Muscle of arm (tissue), 12 donors: ENCODE data around the gene GPR162. TPM values are rescaled to one million over a fixed set of nuclear protein-coding genes. Genes with fewer than 3 reads are reported as not detected.
A peak's percentile ranks its signal among the peaks of the same experiment; 100 is the strongest.

ENCODE experiments used
- DNase-seq: peaks from one replicate; pipeline ENCODE4 v3.0.0-alpha.2; 2013
- polyA plus RNA-seq, 12 donors: library from polyadenylated mRNA; unstranded; fragments of 120-200 nt; gene quantifications; one replicate each; pipeline ENCODE4 v1.2.1, GENCODE V29; 2013; ENCODE audit not compliant: insufficient read length in 12 of 12

GPR162 gene
- polyA plus RNA-seq, 12 donors = 11.1 to 18.6 (median 16.0) TPM; not detected in 1

DNA sequence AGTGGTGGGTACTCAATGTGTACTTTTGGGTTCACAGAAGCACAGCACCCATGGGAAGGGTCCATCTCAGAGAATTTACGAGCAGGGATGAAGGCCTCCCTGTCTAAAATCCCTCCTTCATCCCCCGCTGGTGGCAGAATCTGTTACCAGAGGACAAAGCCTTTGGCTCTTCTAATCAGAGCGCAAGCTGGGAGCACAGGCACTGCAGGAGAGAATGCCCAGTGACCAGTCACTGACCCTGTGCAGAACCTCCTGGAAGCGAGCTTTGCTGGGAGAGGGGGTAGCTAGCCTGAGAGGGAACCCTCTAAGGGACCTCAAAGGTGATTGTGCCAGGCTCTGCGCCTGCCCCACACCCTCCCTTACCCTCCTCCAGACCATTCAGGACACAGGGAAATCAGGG, 1.5 kb upstream of the GPR162 start:
- DNase-seq = no peak

DNA sequence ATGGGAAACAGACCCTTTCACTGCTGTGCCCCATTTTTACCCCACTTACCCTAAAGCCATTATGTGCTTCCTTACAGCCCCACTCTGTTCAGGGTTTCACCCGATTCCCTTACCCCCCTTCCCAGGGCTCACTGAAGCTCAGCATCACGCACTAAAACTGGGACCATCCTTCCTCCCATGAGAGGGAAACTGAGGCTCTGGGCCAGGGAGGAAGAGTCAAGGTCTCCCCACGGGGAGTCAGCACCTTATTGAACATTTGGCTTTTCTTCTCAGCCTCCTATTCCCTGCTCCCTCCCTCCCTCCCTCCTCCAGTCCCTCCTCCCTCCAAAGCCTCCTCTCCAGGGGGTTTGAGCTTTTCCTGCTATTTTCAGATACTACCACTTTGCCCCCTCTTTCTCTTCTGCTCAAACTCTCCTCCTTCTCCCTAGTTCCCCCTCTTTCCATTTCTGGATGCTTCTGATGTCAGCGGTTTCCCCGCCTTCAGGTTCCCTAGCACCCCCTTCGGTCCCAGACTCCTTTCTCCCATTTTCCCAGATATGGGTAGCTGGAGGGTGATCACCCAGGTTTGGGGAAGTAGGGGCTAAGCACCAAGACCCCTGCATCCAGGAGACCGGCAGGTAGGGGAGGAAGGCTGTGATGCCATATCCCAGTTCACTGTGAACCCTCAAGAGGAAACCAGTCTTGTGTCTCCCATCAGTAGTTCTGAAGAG, 960 bp downstream of the GPR162 start:
- DNase-seq = no peak

DNA sequence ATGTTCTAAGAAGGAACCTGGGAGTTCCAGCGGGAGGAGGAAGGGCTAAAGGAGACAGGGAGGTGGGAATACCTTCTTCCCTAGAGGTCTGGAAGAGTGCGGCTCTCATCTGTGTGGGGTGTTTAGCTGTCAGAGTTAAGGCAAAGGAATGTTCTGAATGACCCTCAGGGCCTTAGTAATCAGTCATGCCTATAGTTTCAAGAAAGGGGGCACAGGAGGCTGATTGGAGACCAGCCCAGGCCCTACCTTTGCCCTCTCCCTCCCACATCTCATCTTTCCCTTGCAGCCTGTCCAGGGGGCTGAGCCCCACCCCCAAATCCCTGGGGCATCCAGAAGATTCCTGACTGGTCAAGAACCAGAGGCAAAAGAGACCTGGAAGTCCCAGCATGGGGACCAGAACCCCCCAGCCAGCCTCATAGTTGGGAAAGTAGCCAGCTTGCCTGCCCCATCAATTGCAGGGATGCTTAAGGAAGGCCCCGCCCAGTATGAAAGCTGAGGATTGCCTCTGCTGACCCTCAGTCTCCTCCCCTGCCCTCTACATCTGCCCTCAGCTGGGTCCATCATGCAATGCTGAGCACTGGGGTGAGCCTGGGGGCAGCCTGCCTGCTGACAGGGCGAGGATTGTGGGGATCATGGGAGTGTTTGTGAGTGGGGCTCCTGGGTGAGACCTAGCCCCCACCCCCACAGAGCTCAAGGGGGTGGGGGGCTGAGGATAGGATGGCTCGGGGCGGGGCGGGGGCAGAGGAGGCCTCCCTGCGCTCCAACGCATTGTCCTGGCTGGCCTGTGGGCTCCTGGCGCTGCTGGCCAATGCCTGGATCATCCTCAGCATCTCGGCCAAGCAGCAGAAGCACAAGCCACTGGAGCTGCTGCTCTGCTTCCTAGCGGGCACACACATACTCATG, 1.8 kb downstream of the GPR162 start:
- no peak for DNase-seq

DNA sequence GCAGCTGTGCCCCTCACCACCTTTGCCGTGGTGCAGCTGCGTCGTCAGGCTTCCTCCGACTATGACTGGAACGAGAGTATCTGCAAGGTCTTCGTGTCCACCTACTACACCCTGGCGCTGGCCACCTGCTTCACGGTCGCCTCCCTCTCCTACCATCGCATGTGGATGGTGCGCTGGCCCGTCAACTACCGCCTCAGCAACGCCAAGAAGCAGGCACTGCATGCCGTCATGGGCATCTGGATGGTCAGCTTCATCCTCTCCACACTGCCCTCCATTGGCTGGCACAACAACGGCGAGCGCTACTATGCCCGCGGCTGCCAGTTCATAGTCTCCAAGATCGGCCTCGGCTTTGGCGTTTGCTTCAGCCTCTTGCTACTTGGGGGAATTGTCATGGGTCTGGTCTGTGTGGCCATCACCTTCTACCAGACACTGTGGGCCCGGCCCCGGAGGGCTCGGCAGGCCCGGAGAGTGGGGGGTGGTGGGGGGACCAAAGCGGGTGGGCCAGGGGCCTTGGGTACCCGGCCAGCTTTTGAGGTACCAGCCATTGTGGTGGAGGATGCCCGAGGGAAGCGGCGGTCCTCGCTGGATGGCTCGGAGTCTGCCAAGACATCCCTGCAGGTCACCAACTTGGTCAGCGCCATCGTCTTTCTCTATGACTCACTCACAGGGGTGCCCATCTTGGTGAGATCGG, 2.6 kb downstream of the GPR162 start:
- DNase-seq = no peak

DNA sequence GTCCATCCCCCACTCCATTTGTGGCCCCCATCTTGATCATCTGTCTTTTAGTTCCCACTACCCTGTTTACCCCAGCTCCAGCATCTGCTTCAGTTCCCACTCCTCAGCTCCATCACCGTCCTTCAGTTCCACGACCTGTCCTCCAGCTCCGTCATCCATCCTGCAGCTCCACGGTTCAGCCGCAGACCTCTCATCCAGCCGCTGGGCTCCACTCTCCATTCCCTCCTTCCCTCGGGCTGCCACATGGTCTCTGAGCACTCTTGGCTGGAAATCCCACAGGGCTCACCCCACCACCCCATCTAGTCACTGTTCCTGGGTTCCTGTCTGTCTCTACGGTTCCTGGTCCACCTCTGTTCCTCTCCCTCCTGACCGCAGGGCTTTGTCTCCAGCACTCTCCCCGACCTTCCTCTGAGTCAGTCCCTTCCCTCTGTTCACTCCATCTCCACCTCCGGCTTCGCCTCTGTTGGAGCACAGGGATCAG, 3.3 kb downstream of the GPR162 start:
- no peak for DNase-seq

DNA sequence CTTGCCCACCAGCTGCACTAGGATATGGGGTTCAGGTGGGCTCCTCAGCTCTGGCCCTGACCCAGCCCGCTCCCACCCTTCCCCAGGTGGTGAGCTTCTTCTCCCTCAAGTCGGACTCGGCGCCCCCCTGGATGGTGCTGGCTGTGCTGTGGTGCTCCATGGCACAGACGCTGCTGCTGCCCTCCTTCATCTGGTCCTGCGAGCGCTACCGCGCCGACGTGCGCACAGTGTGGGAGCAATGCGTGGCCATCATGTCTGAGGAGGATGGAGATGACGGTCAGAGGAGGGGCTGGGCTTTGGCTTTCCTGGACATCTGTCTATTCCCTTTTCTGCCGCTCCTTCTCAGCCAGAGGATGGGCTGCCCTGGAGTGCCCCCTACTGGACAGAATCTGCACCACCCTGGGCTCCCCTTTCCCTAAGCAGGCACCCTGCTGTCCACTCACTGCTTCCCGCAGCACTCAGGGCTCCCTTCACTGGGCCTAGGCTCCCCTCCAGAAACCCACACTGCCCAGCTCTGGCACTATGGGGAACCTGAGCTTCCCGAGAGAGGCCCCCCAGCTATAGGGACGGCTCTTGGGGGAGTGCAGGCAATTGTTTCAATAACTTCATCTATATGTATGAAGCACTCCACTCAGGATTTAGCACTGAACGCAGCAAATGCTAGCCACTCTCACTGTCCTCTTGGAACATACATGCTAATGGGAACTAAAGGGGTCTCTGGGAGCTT, 3.9 kb downstream of the GPR162 start:
- peak; percentile 94 for DNase-seq

DNA sequence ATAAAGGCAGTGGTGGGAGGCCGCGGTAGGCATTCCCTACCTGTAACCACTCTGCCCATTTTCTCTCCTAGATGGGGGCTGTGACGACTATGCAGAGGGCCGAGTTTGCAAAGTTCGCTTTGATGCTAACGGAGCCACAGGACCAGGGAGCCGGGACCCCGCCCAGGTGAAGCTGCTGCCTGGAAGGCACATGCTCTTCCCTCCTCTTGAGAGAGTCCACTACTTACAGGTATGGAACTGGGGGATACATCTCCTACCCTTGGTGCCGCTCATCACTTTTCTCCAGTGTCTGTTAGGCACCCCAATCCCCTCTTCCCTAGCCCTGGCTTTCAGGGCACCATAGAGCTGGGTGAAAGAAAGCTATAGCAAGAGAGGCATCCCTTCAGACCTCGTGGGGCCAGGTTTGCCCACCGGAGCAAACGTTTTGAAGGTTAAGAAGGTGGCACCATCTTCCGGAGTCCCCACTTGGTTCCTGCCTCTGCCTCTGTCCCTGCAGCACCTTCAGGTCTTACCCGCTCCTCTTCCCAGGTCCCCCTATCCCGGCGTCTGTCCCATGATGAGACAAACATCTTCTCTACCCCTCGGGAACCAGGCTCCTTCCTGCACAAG, 4.6 kb downstream of the GPR162 start:
- no peak for DNase-seq

DNA sequence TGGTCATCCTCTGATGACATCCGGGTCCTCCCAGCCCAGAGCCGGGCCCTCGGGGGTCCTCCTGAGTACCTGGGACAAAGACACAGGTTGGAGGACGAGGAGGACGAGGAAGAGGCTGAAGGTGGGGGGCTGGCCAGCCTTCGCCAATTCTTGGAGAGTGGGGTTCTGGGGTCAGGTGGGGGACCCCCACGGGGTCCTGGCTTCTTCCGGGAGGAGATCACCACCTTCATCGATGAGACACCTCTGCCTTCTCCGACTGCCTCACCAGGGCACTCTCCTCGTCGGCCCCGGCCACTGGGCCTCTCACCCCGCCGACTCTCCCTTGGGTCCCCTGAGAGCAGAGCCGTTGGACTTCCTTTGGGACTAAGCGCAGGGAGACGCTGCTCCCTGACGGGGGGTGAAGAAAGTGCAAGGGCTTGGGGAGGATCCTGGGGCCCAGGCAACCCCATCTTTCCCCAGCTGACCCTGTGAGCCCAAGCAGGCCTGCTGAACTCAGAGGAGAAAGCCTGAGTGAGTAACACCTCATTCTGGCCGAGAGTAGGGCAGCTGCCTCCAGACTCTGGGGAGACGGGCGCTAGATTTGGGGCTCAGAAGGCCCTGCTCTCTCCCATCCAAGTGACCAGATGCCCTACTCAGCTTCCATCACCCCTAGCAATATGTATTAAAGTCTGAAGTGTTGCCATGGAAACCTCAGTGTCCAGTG, 5.3 kb downstream of the GPR162 start:
- DNase-seq = no peak

DNA sequence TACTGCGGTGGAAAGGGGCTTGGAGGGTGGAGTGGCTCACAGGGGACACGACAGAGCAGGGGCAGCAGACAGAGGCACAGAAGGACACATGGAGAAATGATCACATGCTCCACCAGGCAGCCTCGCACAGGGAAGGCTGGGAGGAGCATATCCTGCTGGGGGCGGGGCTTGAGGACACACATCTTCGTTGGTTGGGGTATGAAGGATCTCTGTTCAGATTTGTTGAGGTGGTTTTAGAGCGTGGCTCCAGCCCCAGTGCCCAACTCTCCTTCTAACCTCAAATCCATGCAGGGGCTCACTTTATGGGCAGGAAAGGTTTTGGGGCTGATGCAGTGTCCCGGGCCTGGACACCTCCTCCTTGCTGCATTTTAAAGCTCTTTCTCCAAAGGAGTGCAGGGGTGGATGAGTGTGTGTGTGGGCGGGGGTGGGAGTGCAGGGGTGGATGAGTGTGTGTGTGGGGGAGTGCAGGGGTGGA, 5.9 kb downstream of the GPR162 start:
- DNase-seq = peak; percentile 86

DNA sequence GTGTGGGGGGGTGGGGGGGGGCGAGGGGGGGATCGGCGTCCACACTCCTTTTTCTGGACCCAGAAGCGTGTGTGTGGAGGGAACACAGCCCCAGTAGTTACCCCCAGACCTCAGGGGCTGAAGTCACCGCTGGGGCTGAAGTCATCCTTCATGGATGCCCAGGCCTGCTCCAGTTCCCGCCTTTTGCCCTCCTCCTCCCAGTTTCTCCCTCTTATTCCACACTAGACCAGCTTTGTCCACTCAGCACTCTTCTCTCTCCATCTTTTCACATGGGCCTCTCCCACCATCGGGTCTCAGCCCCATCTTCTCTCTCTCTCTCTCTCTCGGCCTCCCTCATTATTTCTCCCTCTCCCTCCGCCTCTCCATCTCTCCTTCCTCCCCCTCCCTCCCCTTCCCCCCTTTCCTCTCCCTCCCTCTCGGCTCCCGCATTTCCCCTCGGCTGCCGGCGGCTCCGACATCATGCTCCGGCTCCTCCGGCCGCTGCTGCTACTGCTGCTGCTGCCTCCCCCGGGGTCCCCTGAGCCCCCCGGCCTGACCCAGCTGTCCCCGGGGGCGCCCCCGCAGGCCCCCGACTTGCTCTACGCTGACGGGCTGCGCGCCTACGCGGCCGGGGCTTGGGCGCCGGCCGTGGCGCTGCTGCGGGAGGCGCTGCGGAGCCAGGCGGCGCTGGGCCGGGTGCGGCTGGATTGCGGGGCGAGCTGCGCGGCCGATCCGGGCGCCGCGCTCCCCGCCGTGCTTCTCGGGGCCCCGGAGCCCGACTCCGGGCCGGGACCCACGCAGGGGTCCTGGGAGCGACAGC, 6.6 kb downstream of the GPR162 start, which contains the start of gene P3H3:
P3H3 (plus strand) TSS at position 426 of the 799 bp plus-strand sequence; CDS start at position 460, 34 bp downstream.
- DNase-seq = peak; percentile 69

DNA sequence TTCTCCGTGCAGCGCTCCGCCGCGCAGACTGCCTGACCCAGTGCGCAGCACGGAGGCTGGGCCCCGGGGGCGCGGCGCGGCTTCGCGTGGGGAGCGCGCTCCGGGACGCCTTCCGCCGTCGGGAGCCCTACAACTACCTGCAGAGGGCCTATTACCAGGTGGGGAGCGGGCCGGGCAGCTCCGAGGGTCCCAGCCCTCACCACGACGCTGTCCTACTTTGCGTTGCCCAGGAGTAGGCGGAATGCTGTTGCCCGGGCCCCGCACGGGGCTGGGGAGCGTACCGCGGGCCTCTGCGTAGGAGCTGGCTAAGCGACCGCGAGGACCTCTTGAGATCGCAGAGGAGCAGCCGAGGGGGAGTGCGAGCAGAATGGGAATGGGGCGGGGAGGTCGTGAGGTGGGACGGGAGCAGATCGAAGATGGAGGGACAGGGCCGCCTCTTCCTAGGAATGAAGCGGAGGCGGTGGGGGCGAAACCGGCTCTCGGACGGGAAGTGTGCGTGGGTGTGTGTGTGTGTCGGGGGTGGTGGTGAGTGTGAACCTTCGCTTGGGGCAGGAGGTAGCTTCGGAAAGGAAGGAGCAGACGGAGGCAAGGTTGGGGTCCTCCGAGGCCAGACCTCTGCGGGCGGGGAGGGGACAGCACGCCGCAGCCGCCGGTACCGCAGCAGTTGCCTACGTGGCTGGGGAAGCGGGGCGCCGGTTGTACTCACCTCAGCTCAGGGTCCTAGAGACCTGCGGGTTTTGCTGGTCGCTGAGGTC, 7.3 kb downstream of the GPR162 start:
- DNase-seq = peak; percentile 58

DNA sequence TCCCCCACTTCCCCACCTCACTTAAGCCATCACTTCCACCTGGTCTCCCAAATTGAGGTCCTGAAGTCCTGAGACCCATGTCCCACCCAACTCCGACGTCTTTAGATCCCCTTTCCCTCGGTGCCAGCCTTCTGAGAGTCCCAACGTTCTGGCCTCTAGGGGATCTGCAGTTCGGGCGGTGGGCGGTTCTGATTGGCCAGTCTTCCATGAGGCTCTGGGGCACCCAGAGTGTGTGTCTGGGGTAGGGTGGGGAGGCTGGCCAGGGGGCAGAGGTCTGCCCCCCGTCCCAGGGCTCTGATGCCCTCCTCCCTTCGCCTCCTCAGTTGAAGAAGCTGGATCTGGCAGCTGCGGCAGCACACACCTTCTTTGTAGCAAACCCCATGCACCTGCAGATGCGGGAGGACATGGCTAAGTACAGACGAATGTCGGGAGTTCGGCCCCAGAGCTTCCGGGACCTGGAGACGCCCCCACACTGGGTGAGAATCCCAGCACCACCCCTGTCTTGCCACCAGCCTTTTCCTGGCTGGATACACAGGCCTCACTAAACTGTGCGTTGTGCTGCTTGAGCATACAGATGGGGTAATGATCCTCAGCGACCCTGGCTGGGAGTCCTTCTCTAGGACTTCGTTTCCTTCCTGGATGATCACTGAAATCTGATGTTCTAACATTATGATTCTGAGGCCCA, 8.1 kb downstream of the GPR162 start:
- no peak for DNase-seq

DNA sequence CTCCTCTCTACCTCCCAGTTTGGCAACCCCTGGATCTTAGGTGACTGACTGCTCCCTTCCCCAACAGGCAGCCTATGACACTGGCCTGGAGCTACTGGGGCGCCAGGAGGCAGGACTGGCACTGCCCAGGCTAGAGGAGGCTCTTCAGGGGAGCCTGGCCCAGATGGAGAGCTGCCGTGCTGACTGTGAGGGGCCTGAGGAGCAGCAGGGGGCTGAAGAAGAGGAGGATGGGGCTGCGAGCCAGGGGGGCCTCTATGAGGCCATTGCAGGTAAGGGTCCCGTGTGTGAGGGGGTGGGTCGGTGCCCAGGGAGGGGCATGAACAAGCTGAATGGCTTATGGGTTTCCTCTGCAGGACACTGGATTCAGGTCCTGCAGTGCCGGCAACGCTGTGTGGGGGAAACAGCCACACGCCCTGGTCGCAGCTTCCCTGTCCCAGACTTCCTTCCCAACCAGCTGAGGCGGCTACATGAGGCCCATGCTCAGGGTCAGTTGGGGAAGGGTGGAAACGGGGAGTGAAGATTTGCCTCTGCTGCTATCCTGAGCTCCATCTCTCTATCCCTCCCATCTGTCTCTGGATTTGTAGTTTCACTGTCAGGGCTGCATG, 8.8 kb downstream of the GPR162 start:
- no peak for DNase-seq

DNA sequence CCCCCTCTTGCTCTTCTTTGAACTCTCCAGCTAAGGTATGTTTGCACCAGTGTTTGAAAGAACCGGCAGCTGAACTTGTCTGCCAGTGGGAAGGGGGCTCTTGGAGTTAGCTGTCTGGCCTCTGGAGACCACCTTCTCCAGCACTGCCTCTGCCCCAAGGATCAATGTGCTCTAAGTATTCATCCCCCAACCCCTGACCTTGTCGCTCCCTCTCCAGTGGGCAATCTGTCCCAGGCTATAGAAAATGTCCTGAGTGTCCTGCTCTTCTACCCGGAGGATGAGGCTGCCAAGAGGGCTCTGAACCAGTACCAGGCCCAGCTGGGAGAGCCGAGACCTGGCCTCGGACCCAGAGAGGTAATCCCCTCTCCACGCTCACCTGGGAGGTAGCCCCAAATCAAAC, 9.4 kb downstream of the GPR162 start:
- DNase-seq = no peak

DNA sequence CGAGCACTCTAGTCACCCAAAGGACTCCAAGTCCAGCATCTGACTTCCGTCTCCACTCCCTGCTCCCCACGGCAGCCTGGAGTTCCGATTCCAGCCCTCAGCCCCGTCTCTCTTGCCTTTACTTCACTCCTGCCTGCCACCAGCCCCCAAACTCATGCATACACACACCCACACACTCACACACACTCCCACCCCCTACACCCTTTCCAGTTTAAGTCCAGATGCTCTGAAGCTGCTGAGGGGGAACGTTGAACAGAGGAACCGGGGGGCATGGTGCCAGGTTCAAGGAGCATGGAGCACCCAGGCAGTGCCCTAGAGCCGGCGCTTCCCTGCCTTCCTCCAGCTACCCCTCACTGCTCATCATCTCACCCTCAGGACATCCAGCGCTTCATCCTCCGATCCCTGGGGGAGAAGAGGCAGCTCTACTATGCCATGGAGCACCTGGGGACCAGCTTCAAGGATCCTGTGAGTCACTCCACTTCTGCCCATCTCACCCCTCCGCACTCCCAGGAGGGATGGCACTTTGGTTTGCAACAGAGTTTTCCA, 9.9 kb downstream of the GPR162 start:
- no peak for DNase-seq

DNA sequence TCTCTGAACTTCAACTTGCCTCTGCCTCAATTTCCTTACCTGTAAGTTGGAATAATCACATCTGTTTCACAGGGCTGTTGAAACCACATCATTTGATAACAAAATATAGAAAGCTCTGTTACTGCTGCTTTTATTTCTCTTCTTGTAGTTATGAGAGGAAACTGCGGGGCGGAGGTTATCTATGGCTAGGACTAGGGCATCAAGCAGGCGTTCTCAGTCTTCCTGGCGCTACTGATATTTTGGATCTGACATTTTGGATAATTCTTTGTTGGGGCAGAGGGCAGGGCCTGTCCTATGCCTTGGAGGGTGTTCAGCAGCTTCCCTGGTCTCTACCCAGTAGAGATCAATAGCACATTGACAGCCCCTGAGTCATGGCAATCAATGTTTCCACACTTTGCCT, 10.5 kb downstream of the GPR162 start:
- no peak for DNase-seq

DNA sequence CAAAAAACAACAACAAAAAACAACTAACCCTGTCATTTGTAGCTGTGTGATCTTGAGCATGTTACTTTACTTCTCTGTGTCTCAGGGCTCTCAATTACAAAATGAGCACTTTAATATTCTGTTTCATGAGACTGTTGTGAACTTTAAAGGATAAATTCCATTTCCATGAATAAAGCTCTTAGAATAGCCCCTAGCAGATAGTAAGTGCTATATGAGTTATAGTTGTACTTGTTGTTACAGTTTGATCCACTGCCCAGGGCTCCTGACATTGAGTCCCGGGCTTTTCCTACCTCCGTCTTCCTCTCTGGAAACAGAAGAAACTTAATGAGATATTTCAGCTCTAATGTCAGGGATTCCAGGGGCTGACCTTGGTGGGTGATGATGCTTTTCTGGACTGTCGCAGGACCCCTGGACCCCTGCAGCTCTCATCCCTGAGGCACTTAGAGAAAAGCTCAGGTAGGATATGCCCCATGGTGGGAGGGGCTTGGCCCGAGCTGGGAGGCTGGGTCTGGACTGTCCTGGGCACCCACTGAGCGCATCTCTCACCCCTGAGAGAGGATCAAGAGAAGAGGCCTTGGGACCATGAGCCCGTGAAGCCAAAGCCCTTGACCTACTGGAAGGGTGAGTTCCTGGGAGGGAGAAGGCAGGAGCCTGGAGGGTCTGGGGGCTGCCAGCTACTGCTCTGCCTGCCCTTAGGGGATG, 11.7 kb downstream of the GPR162 start:
- DNase-seq = no peak
